T-helper 9 cell (primary cell): ENCODE data around the gene BBLN.
"Not testable (repeated sequence)": the region's sequence is repeated elsewhere in the genome, so short reads cannot be mapped to it uniquely, and the experiment has no call there.

Source experiments
- DNase-seq: peaks from one replicate; pipeline ENCODE4 v3.0.0-alpha.2; 2020
- total RNA-seq, 2 donors: gene quantifications; one replicate each; lab custom pipeline; 2026; lab: John Stamatoyannopoulos, UW

BBLN gene, protein sequence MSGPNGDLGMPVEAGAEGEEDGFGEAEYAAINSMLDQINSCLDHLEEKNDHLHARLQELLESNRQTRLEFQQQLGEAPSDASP
- 38.9 to 39.7 reads per million in 2 donors for total RNA-seq

DNA sequence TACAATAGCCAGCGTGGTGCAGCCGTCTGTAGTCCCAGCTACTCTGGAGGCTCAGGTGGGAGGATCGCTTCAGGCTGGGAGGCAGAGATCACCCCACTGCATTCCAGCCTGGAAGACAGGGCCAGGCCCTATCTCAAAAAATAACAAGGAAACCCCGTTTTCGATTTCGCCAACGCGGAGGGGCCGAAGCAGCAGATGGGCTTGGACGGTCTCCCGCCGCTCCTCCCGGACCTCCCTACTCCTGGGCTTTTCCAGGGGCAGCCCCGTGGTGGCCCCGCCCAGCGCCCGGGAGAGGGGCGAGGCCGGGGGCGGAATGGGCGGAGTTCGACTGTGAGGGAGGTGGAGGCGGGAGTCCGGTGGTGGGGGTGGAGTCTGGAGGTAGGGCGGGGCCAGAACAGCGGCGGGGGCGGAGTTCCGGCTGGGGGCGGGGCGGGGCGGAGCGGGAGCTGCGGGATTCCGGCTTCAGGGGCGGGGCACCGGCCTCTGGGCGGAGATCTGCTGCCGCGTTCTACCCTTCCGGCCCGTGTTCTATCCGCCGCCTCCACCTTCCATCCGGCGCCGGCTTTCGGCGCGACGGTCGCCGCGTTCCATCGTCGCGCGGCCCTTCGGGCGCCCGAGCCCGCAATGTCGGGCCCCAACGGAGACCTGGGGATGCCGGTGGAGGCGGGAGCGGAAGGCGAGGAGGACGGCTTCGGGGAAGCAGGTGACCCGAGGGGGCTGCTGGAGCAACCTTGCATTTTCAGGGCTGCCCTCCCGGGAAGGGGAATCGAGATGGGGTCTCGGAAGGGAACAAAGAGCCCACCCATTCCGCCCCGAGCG is at the start of gene BBLN:
Gene BBLN (plus strand): TSS at position 482 of the 819 bp plus-strand sequence. CDS start 143 bp downstream, at position 625.
- DNase-seq = peak; percentile 90

- not testable (repeated sequence) for DNase-seq
Observed at GRCh38 chr9:128111726-128112125, 48.3 kb upstream of the BBLN start.

- no peak for DNase-seq
Observed at GRCh38 chr9:128113526-128114325, 46.3 kb upstream of the BBLN start.

GRCh38 chr9:128114326-128115186 is 45.5 kb upstream of the BBLN start:
- no peak for DNase-seq

GRCh38 chr9:128115187-128116103 is 44.6 kb upstream of the BBLN start:
- DNase-seq = no peak

DNA sequence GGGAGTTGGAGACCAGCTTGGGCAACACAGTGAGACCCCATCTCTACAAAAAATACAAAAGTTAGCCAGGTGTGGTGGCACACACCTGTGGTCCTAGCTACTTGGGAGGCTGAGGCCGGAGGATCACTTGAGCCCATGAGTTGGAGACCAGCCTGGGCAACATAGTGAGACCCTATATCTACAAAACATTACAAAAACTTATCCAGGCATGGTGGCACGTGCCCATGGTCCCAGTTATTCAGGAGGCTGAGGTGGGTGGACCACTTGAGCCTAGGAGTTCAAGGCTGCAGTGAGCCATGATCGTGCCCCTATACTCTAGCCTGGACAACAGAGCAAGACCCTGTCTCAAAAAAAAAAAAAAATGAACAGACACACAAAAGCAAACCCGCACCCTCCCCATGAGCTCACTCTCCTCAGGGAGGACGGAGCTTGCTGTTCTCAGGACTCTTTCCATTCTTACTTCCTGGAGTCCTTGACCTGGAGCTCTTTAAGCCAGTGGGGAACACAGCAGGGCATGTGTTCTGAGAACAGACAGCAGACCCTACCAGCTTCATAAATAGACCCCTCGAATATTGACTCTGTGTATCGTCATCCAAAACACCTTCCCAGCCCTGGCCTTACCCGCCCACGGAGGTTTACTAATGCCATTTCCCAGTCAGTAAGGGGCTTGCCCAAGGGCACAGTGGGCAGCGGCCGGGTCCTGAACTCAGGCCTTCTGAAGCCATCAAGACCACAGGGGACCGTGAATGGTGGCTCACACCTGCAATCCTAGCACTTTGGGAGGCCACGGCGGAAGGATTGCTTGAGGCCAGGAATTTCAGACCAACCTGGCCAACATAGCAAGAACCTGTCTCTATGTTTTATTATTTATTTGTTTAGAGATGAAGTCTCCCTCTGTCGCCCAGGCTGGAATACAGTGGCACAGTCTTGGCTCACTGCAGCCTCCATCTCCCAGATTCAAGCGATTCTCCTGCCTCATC is 43.7 kb upstream of the BBLN start:
- DNase-seq = no peak

DNA sequence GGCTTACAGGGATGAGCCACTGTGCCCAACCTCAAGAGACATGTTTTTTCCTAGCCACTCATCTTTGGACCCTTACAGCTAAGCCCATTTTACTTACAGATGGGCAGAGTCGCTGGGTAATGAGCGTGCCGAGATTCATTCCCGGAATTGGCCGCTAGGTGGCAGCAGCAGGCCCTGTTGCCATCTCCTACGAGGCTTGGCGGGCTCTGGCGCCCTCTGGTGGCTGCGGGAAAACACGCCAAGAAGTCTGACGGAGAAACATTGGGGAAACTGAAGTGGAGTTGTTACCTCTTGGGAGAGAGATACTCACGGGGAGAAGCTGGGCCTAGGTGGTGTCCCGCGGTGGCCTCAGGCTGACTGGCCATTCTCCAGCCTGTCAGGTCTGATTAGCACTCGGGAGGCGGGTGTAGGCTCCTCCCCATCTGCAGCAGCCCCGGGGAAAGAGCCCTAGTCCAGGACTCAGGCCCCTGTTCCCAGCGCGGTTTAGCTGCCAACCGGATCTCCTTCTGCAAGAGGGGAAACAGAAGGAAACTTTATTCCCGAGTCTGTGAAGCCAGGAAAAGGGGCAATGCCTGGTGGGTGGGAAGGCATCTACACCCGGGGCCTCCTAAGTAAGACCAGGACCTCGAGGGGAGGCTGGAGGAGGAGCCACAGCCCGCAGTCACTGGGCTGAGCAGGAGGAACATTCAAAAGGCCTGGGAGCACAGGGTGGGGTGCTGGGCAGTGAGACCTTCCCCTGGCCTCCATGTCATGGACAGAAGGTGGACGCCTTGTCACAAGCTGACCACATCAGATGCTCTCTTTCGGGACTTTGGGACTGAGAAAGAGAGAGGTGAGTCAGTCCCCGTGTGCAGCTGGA is 42.2 kb upstream of the BBLN start:
- DNase-seq = peak; percentile 100

DNA sequence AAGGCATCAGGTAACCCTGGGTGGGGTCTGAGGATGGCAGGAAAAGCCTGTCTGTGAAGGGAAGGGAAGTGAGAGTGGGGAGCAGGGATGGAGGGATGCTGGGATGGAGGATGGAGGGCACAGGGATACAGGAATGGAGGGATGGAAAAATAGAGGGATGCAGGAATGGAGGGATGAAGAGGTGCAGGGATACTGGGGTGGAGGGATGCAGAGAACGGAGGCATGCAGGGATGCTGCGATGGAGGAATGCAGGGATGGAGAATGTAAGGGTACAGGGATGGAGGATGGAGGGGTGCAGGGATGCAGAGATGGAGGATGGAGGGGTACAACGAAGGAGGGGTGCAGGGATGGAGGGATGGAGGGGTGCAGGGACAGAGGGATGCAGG is 41.6 kb upstream of the BBLN start:
- DNase-seq = no peak

GRCh38 chr9:128118971-128119665 is 40.9 kb upstream of the BBLN start:
- no peak for DNase-seq

- no peak for DNase-seq
Observed at GRCh38 chr9:128120061-128120740, 39.9 kb upstream of the BBLN start.

DNA sequence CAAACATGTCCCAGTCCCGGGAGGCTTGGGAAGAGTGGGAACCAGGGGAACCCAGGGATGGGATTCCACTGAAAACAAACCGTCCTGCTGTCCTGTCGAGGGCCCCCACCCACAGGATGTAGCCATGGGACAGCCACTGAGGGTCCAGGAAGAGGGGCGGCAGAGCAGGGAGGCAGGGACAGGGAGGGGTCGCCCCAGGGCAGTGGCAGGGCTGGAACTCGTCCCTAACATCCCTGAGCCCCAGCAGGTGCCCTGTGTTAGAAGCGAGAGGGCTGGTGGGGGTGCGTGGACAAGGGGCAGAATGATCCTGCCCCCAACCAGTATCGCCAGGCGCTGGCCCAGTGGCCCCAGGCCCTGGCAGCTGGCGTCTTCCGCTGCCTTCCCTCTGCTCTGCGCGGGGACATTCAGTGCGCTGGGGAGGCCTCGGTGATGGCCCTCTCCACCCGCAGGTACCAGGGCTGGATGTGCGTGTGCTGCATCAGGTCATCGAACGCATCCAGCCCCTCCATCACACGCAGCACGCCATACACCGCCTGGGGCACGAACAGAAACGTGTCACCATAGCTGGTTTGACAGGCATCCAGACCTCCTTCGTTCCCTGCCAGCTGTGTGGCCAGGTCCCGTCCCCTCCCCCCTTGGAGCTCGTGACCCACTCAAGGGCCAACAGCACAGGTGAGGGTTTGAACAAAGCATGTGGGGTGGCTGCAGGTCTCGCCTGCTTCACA is 39.2 kb upstream of the BBLN start:
- no peak for DNase-seq

DNA sequence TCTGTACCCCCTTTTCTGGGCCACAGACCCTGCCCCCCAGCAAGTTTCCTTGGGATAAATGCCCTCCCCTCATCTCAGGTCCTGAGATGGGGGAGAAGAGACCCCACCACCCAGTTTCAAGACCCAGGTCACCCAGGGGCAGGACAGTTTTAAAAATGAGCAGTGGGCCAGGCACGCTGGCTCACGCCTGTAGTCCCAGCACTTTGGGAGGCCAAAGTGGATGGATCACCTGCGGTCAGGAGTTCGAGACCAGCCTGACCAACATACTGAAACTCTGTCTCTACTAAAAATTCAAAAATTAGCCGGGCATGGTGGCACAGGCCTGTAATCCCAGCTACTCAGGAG is 38.6 kb upstream of the BBLN start:
- DNase-seq = no peak

GRCh38 chr9:128121924-128122808 is 37.9 kb upstream of the BBLN start:
- DNase-seq = no peak

DNA sequence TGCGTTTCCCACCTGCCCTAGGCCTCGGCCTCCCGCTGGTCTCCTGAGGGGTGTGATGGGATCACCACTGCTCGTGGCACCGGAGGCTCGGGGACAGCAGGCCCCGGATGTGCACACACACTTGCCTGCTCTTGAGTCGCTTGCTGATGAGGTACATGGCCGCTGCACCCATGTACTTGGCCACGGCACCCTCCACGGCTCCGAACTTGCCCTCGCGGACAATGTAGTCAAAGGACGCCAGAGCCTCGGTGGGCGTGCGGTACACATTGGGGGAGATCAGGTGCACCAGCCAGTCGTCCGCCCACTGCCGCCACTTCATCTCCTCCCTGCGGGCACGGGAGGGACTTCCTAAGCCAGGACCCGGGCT is 37.3 kb upstream of the BBLN start:
- no peak for DNase-seq

DNA sequence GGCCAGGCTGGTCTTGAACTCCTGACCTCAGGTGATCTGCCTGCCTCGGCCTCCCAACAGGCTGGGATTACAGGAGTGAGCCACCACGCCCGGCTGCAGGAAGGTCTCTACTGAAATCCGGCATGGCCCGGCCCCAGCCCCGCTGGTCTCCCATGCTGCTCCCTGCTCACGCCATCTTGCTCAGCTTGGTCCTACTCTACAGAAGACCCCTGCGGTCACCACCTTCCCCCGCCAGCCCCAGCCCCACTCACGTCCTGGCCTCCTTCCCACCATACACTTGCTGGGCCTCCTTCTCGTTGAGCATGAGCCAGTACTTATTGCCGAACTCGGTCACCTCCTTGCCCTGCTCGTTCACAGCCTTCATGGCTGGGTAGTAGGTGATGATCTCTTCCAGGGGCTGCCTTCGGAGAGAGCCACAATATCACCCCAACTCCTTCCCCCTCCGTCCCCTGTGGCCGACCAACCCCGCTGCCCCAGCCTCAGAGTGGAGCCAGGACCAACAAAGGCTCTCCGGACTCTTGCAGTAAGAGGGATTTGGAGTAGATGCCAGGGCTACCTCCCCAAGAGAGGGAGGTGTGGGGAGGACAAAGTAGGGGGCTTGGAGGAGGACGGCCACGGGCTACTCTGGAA is 36.5 kb upstream of the BBLN start:
- DNase-seq = no peak

GRCh38 chr9:128124451-128124850 is 35.6 kb upstream of the BBLN start:
- no peak for DNase-seq
